ENCODE measurements around the gene SOHLH1.
A peak's percentile ranks its signal among the peaks of the same experiment; 100 is the strongest.

Gene SOHLH1

GRCh38 chr9:135661816-135662560 is 37.3 kb downstream of the SOHLH1 start:
- DNase-seq (ENCODE audit: low read depth): peak; percentile 28

GRCh38 chr9:135660407-135660806 is 38.9 kb downstream of the SOHLH1 start:
- no peak for DNase-seq (ENCODE audit: low read depth)

GRCh38 chr9:135659252-135659651 is 40.0 kb downstream of the SOHLH1 start:
- no peak for DNase-seq (ENCODE audit: low read depth)

GRCh38 chr9:135657416-135657815 is 41.9 kb downstream of the SOHLH1 start:
- no peak for DNase-seq (ENCODE audit: low read depth)

GRCh38 chr9:135655317-135655716 is 44.0 kb downstream of the SOHLH1 start:
- DNase-seq (ENCODE audit: low read depth): no peak

GRCh38 chr9:135650408-135650807 is 48.9 kb downstream of the SOHLH1 start:
- DNase-seq (ENCODE audit: low read depth): no peak

GRCh38 chr9:135649508-135649907 is 49.8 kb downstream of the SOHLH1 start:
- no peak for DNase-seq (ENCODE audit: low read depth)

- DNase-seq (ENCODE audit: low read depth): no peak
These were observed 50.5 kb downstream of the SOHLH1 start for GRCh38 chr9:135648494-135649410.

- DNase-seq (ENCODE audit: low read depth): no peak
These were observed 51.4 kb downstream of the SOHLH1 start for GRCh38 chr9:135647884-135648283.

GRCh38 chr9:135644631-135645218 is 54.6 kb downstream of the SOHLH1 start:
- no peak for DNase-seq (ENCODE audit: low read depth)
